ENCODE data around the gene OR10T2.
"Not testable (repeated sequence)": the region's sequence is repeated elsewhere in the genome, so short reads cannot be mapped to it uniquely, and the experiment has no call there.

The OR10T2 gene, protein sequence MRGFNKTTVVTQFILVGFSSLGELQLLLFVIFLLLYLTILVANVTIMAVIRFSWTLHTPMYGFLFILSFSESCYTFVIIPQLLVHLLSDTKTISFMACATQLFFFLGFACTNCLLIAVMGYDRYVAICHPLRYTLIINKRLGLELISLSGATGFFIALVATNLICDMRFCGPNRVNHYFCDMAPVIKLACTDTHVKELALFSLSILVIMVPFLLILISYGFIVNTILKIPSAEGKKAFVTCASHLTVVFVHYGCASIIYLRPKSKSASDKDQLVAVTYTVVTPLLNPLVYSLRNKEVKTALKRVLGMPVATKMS
- total RNA-seq: 0 reads per million in 2 donors

DNA sequence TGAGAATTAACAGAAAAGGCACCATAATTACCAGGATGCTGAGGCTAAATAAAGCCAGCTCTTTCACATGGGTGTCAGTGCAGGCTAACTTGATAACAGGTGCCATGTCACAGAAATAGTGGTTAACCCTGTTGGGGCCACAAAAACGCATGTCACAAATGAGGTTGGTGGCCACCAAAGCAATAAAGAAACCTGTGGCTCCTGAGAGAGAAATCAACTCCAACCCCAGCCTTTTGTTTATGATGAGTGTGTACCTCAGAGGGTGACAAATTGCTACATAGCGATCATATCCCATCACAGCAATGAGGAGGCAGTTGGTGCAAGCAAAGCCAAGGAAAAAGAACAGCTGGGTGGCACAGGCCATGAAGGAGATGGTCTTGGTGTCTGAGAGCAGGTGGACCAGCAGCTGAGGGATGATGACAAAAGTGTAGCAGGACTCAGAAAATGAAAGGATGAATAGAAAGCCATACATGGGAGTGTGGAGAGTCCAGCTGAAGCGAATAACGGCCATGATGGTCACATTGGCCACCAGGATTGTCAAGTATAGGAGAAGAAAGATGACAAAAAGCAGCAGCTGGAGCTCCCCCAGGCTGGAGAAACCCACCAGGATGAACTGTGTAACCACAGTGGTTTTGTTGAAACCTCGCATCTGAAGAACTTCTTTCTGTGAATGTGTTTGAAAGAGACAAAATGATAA is at the start of gene OR10T2:
OR10T2 (minus strand) TSS at position 649 of the 697 bp plus-strand sequence; CDS start at position 649, 0 bp downstream.
- no peak for DNase-seq

DNA sequence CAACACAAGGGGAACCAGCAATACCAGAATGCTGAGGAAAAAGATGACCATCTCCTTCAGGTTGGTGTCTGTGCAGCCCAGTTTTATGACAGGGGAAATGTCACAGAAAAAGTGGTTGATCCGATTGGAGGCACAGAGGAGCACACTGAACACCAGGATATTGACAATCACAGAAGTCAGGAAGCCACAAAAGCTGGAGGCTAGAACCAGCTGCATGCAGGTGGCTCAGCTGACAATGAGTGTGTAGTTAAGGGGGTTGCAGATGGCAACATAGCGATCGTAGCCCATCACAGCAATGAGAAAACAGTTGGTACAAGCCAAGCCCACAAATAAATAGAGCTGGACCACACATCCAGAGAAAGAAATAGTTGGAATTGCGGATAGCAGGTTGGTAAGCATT is 46.1 kb upstream of the OR10T2 start:
- no peak for DNase-seq

DNA sequence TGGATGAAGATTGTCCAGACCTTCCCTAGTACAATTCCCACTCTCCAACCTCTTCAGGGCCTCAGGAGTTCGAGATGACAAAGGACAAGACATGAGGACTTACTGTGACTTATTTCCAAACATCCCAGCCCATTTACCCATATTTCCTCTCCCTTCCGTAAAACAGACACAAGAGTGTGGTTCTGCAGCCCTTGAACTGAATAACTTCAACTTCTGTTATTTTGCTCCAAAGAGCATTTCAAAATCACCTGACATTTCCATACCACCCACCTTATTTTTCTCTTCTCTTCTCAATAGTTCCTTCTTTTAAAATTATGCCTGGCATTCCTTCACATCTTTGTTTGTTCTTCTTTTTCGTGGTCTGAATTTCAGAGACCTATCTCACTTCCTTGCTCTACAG is 35.5 kb upstream of the OR10T2 start:
- no peak for DNase-seq

DNA sequence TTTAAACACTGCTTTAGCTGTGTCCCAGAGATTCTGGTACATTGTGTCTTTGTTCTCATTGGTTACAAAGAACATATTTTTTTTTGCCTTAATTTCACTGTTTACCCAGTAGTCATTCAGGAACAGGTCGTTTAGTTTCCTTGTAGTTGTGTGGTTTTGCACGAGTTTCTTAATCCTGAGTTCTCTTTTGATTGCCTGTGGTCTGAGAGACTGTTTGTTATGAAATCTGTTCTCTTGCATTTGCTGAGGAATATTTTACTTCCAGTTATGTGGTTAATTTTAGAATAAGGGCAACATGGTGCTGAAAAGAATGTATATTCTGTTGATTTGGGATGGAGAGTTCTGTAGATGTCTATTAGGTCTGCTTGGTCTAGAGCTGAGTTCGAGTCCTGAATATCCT is 30.9 kb upstream of the OR10T2 start:
- not testable (repeated sequence) for DNase-seq

GRCh38 chr1:158426137-158426536 is 26.9 kb upstream of the OR10T2 start, which contains the start of gene OR10K2:
Gene OR10K2 (minus strand): TSS chr1:158426237. CDS start chr1:158420866, 5,371 bp downstream.
- no peak for DNase-seq

- DNase-seq: no peak
Measured at GRCh38 chr1:158425027-158425426, 25.8 kb upstream of the OR10T2 start.

- no peak for DNase-seq
Measured at GRCh38 chr1:158422212-158422611, 22.9 kb upstream of the OR10T2 start.

DNA sequence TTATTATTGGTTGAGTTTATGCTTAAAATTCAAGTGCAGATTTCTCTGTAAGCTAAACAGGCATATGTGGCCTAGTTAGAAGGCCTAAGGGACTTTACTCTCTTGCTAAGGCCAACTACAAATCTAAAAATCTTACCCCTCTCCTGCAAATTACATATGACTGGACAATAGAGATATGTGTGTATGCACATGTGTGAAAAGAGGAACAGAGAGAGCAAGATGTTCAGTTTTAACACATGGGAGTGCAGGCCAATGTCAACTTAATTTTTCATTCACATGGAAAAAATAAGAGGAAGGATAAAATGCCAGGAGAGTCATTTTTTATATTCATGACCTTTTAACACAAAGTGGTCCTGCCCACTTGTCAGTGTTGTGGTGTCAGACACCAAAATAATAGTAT is 18.3 kb upstream of the OR10T2 start:
- no peak for DNase-seq

- no peak for DNase-seq
Measured at GRCh38 chr1:158414651-158415345, 15.5 kb upstream of the OR10T2 start.

GRCh38 chr1:158407092-158407491 is 7.8 kb upstream of the OR10T2 start:
- no peak for DNase-seq

- DNase-seq: no peak
Measured at GRCh38 chr1:158400871-158401270, 1.6 kb upstream of the OR10T2 start.

GRCh38 chr1:158396646-158397045 is 2.6 kb downstream of the OR10T2 start:
- DNase-seq: no peak

DNA sequence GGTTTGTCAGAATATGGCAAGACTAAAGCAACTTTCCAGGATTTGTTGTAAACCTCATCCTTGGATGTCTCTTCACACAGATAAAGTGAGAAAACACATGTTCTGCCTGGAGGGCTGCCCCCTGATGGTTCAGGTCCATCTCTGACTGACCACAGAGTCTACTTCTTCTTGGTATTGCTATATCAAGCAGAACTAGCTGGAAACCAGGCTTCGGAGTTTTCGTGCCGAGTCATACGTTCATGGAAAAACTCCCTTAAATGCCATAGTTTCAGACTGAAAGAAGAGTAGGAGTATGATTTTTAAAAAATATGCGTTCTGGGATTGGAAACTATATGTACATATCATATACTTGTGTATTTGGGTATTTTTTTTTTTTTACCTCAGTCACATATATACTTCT is 5.8 kb downstream of the OR10T2 start:
- no peak for DNase-seq

DNA sequence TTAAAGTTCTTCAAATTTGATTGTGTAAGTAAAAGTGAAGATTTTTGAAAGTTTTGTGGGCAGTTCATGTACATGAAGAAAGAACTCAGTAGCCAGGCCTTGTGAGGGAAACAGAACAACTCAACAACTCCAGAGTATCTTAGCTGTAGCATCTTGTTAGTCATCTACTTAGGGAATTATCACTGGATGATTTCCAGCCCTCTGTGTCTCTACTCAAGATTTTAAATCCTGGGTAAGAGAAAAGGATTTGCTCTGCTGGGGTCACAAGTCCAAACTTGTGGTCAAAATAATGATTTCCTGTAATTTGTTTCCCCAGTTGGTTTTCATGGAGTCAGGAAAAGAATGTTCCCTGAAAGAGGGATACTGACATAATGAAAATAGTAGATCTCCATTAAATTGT is 8.2 kb downstream of the OR10T2 start:
- DNase-seq: no peak

DNA sequence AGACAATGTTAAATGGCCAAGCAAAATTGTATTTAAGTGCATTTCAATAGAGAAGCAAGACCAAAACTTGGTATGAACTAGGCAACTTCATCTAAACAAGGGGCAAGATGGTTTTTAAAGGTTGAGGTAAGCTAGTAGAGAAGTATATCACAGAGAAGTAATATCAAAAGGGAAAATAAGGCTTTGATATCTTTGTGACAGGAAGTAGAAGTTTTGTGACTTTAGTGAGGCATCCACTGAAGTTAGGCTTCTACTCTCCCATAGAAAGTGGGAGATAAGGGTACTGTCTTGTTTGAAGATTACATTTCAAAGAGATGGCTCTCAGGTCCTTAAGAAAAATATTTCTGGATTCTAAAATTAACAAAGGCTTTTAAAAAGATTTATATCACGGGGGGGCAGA is 8.9 kb downstream of the OR10T2 start:
- DNase-seq: no peak

GRCh38 chr1:158374860-158375259 is 24.4 kb downstream of the OR10T2 start:
- no peak for DNase-seq

DNA sequence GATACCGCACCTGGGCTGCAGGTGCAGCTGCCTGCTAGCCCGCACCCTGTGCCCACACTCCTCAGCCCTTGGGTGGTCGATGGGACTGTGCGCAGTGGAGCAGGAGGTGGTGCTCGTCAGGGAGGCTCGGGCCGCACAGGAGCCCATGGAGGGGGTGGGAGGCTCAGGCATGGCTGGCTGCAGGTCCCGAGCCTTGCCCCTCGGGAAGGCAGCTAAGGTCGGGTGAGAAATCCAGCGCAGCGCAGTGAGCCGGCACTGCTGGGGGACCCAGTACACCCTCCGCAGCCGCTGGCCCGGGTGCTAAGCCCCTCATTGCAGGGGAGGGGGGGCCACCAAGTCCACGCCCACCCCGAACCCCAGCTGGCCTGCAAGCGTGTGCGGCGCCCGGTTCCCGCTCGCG is 25.2 kb downstream of the OR10T2 start:
- DNase-seq: not testable (repeated sequence)

DNA sequence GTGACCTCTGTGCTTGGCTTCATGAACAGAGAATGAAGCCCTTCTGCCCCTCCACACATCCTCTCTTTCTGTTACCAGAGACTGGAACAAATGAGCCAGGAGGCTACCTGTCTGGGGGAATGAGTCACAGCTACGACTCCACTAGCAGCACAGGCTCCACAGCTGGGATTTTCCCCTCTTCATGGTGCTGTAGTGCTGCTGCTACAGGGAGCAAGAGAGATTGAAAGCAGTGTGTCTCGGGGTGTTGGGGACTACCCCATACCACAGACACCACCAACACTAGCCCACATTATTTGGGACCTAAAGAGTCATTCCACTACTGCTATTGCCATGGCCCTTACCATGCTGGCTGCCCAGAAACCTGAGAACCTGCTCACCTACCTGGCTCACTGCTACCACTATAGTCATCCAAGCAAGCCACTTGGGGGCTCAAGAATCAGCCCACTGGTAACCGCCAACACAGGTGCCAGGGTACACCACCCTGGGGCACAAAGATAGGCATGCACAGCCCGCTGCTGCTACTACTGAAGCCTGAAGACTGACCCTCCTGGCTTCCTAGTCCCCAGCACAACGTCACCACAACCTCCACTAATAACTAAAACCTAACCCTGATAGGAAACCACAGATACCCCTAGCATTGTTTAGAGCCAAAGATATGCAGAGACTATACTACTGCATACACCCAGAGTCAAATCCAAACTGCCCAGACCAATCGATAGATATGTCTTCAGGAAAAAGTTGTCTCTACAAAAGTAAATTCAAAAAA is 27.9 kb downstream of the OR10T2 start:
- no peak for DNase-seq

DNA sequence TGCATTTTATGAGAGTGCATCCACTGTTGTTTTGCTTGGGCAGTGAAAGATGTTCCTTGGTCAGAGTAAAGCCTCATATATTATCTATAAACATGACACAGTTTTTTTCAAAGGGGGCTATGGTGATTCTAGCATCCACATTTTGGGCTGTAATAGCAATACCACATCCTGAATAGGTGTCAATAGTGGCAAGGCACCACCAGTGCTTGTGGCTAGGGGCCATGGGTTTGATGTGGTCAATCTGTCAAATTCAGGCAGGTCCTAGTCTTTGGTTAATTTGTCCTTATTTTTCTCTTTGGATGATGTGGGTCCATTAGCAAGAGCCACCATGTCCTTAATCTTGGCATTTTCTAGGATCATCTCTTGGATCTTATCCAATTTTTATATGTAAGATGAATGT is 32.5 kb downstream of the OR10T2 start:
- no peak for DNase-seq

DNA sequence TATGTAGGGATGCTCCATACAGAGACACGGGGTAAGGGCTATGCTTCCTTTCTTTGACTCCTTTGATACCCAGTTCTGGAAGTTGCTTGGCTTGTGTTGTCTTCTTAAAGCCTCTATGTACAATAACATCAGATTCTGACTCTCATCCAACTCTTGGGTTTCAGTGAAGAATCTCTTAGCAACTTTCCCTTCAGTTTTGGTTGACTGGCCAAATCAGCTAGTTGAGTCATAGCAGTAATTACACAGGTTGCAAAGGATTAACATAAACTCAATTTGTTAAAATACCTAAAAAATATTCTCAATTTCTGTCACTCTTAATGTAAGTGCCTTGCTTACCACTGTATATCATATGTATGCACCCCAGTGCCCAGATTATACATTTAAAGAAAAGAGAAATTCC is 36.3 kb downstream of the OR10T2 start:
- no peak for DNase-seq

DNA sequence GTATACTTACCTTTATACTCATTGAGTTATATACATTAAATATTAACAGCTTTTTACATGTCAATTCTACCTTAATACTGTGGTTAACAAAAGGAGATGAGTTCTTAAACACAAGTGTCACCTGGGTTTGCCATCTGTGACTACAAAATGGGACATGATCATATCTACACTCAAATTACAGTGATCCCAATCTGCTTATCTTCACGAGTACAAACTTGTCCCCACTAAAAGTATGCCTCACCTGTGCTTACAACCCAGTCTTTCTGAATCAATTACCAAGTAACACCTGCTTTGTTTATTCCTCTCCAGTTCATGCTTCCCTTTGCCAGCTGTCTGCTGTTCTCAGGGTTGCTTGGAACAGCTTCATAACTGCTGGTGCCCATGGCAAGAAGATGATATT is 36.8 kb downstream of the OR10T2 start:
- DNase-seq: no peak

DNA sequence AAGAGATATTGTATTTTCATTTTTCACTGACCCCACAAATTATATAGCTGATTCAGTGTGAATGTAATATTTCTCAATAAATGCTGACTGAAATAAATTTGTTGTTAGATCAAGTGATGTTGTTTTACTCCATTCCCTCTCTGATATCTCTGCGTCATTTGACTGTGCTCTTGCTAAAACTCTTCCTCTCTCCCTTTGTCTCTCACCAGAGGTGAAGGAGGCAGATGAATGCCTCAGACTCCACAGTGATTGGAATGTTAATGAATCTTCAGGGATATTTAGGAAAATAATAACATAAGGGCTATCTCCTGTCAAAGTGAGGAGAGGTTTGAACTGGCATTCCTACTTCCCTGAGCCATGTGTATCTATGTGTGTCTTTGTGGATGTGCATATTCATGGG is 41.8 kb downstream of the OR10T2 start:
- DNase-seq: no peak

GRCh38 chr1:158356616-158357015 is 42.6 kb downstream of the OR10T2 start:
- no peak for DNase-seq
